Placental epithelial cell (primary cell): Measurements from ENCODE around the gene TEC. TPM values are rescaled to one million over a fixed set of nuclear protein-coding genes. Genes with fewer than 3 reads are reported as not detected.

Source experiments
- small RNA-seq: library from RNA; depleted of rRNA; stranded (forward); fragments of <200 nt; gene quantifications from one replicate; pipeline ENCODE3, GENCODE V24; 2012
- total RNA-seq: library from RNA; depleted of rRNA; stranded (reverse); fragments of >200 nt; gene quantifications from 2 replicates; pipeline ENCODE4 v1.2.3, GENCODE V29; 2012

The TEC gene
- 0.22 and 0.39 TPM in 2 replicates for total RNA-seq

DNA sequence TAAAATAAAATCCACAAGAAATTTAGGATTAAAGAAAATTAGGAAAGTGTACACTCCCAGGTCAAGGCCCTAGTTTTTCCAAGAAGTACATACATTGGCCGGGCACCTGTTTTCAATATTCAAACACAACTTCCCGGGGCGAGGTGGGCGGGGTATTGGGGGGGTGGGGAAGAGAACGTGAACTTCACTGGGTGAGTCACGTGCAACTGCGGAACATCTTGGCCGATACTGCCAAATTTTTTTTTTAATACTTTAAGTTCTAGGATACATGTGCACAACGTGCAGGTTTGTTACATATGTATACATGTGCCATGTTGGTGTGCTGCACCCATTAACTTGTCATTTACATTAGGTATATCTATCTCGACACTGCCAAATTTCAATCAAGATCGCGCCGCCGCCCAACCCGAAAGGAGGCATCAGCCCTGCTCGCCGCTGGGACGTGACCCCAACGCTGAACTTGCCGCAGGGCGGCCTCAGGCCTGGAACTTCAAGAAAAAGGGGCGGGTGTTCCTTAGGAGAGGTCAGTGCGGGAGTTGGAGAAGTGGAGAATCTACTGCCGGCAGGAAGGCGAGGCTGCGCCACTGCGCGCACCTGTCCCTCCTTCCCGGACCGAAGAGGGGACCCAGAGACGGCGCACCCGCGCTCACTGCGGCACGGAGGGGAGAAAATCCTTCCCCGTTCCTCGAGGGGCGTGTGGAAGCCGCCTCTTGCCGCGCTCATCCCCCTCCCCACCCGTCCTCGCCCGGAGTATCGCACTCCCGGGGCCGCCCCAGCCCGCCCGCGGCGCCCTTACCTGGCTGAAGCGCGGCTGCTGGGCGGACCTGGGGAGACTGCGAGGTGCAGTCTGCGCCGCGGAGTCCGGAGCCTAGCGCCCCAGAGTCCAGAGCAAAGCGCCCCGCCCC is at the start of gene TEC:
TEC (minus strand) TSS at position 883 of the 905 bp plus-strand sequence. CDS start 41,224 bp downstream, outside the sequence.

DNA sequence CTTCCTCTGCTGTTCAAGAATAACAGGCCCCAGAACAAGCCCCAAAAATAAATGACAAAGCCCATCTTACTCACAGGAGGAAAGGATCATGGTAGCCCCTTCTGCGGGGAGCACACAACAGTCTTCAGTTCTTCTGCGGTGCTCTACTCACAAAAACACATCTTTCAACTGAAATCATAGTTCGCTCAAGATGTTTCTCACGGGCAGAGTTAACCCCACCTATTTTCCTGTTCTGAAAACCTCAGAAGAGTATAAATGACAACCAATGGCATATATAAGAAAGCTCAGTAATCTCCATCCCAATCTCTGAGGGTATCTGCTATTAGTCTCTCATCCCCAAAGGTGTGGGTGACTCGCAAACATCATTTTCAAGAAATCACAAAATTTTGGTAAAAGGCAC is 135.6 kb downstream of the TEC start, which contains the start of gene TXK:
TXK (minus strand) TSS at position 170 of the 400 bp plus-strand sequence; CDS start at position 90, 80 bp downstream.

Small RNA genes within 50 kb of the gene (small RNA-seq; reads per million reads assigned to genes)
- not detected for gene RF00019
- not detected for gene RF00026
- not detected for gene RNU6-838P

Other genes with a start within 250 kb of the TEC start
- gene TXK, start 135.6 kb downstream of the TEC start, total RNA-seq, result not detected in 2 replicates
- gene SLAIN2, start 71.7 kb upstream of the TEC start, total RNA-seq, result 42.8 and 52.2 TPM in 2 replicates
- not detected in 2 replicates for gene SLC10A4, start 213.5 kb upstream of the TEC start, total RNA-seq
- gene ZAR1, start 220.4 kb upstream of the TEC start, total RNA-seq, result 0.33 and 0.79 TPM in 2 replicates